ENCODE measurements around the gene CHP1. TPM values are rescaled to one million over a fixed set of nuclear protein-coding genes. Genes with fewer than 3 reads are reported as not detected.
A peak's percentile ranks its signal among the peaks of the same experiment; 100 is the strongest.
"Not testable (repeated sequence)": the region's sequence is repeated elsewhere in the genome, so short reads cannot be mapped to it uniquely, and the experiment has no call there.

CHP1 gene
- total RNA-seq, 4 donors from 2014 or later: 77.9 to 168 (median 132) TPM

- TF ChIP-seq EP300 (IDR thresholded peaks at IDR 0.05) (no peak), CTCF (IDR thresholded peaks at IDR 0.05) (no peak), POLR2A (IDR thresholded peaks at IDR 0.05) (no peak)
- 87 to 92% methylated on average over 4 of the region's 4 CpGs for WGBS, 2 donors
- Histone ChIP-seq H3K4me1 (peaks cover 0 to 21% (median 0%) of the 10 kb centered on the region in 4 donors), H3K36me3 (peaks cover 0 to 44% (median 0%) of the 10 kb centered on the region in 3 donors), H3K27me3 (no peaks in the 10 kb centered on the region), H3K27ac (no peak overlapping the region), H3K4me3 (no peak overlapping the region), H3K9me3 (no peaks in the 10 kb centered on the region)
- DNase-seq (ENCODE audit: low spot score in 2 of 2): no peak
Observed at GRCh38 chr15:41254560-41254959, 23.5 kb downstream of the CHP1 start.

GRCh38 chr15:41256103-41256502 is 25.0 kb downstream of the CHP1 start:
- Histone ChIP-seq H3K9me3 (no peaks in the 10 kb centered on the region), H3K27me3 (no peaks in the 10 kb centered on the region), H3K27ac (no peak overlapping the region), H3K4me3 (no peak overlapping the region), H3K4me1 (peaks cover 0 to 27% (median 0%) of the 10 kb centered on the region in 4 donors), H3K36me3 (peaks cover 0 to 48% (median 0%) of the 10 kb centered on the region in 3 donors)
- WGBS, 2 donors: 96 to 98% methylated on average over 3 of the region's 3 CpGs
- DNase-seq (ENCODE audit: low spot score in 2 of 2): no peak
- TF ChIP-seq CTCF (IDR thresholded peaks at IDR 0.05) (no peak), POLR2A (IDR thresholded peaks at IDR 0.05) (no peak), EP300 (IDR thresholded peaks at IDR 0.05) (no peak)

- H3K27me3 ChIP-seq: no peaks in the 10 kb centered on the region
- WGBS, 2 donors: 83 to 84% methylated on average over 5 of the region's 5 CpGs
- H3K4me1 ChIP-seq: peaks cover 0 to 27% (median 0%) of the 10 kb centered on the region in 4 donors
- no peaks in the 10 kb centered on the region for H3K9me3 ChIP-seq
- H3K4me3 ChIP-seq: no peak overlapping the region
- no peak for DNase-seq (ENCODE audit: low spot score in 2 of 2)
- H3K27ac ChIP-seq: no peak overlapping the region
- peaks cover 0 to 48% (median 0%) of the 10 kb centered on the region in 3 donors for H3K36me3 ChIP-seq
- peak in 1 of 2 donors; percentile 64 for TF ChIP-seq EP300 (IDR thresholded peaks at IDR 0.05)
- TF ChIP-seq CTCF (IDR thresholded peaks at IDR 0.05): no peak
- TF ChIP-seq POLR2A (IDR thresholded peaks at IDR 0.05): no peak
Observed at GRCh38 chr15:41256577-41257038, 25.5 kb downstream of the CHP1 start.

- H3K27ac ChIP-seq: no peak overlapping the region
- H3K4me1 ChIP-seq: peaks cover 0 to 27% (median 0%) of the 10 kb centered on the region in 4 donors
- TF ChIP-seq CTCF (IDR thresholded peaks at IDR 0.05): no peak
- no peak for TF ChIP-seq POLR2A (IDR thresholded peaks at IDR 0.05)
- no peak for TF ChIP-seq EP300 (IDR thresholded peaks at IDR 0.05)
Observed at GRCh38 chr15:41258750-41259471, 27.8 kb downstream of the CHP1 start.

GRCh38 chr15:41259546-41260189 is 28.6 kb downstream of the CHP1 start:
- DNase-seq (ENCODE audit: low spot score in 2 of 2): no peak
- WGBS, 2 donors: 84 to 91% methylated on average over 12 of the region's 12 CpGs
- TF ChIP-seq EP300 (IDR thresholded peaks at IDR 0.05) (no peak), POLR2A (IDR thresholded peaks at IDR 0.05) (no peak), CTCF (IDR thresholded peaks at IDR 0.05) (no peak)
- peaks cover 0 to 54% (median 0%) of the 10 kb centered on the region in 3 donors for H3K36me3 ChIP-seq
- no peaks in the 10 kb centered on the region for H3K9me3 ChIP-seq
- no peaks in the 10 kb centered on the region for H3K27me3 ChIP-seq
- peaks cover 0 to 27% (median 0%) of the 10 kb centered on the region in 4 donors for H3K4me1 ChIP-seq
- no peak overlapping the region for H3K4me3 ChIP-seq
- peak overlapping the region in 1 of 4 donors; percentile 13 for H3K27ac ChIP-seq

More at GRCh38 chr15:41258750-41259471, 27.8 kb downstream of the CHP1 start:
- 50 to 56% methylated on average over 3 of the region's 3 CpGs for WGBS, 2 donors
- H3K4me3 ChIP-seq: no peak overlapping the region
- no peak for DNase-seq (ENCODE audit: low spot score in 2 of 2)
- H3K27me3 ChIP-seq: no peaks in the 10 kb centered on the region
- H3K9me3 ChIP-seq: no peaks in the 10 kb centered on the region
- peaks cover 0 to 50% (median 0%) of the 10 kb centered on the region in 3 donors for H3K36me3 ChIP-seq

GRCh38 chr15:41260924-41261323 is 29.9 kb downstream of the CHP1 start:
- H3K36me3 ChIP-seq: peaks cover 0 to 61% (median 0%) of the 10 kb centered on the region in 3 donors
- not testable (repeated sequence) for H3K27me3 ChIP-seq, H3K4me3 ChIP-seq

More at GRCh38 chr15:41260924-41261323, 29.9 kb downstream of the CHP1 start:
- WGBS, 2 donors: 95 to 96% methylated on average over 7 of the region's 7 CpGs
- DNase-seq (ENCODE audit: low spot score in 2 of 2); H3K9me3 ChIP-seq; H3K27ac ChIP-seq: not testable (repeated sequence)
- peaks cover 0 to 26% (median 0%) of the 10 kb centered on the region in 4 donors for H3K4me1 ChIP-seq
